H1 (cell line): Measurements from ENCODE around the gene TBC1D2. TPM values are rescaled to one million over a fixed set of nuclear protein-coding genes. Genes with fewer than 3 reads are reported as not detected.
A peak's percentile ranks its signal among the peaks of the same experiment; 100 is the strongest.

Experiments used
- CTCF ChIA-PET: fragments of 300-600 bp; sonication (Branson Sonifier 250); formaldehyde crosslinking; loops from one replicate; lab custom pipeline; 2021; ENCODE audit not compliant: partially characterized antibody; lab: Charles Lee
- POLR2A ChIA-PET: fragments of 300-600 bp; sonication (Branson Sonifier 250); formaldehyde crosslinking; loops from one replicate; lab custom pipeline; 2021; ENCODE audit warnings: inconsistent platforms; ENCODE audit not compliant: partially characterized antibody; lab: Charles Lee
- DNase-seq, 2 experiments: peaks; one replicate each; pipeline versions ENCODE4 v3.0.0 to v3.0.0-alpha.2; 2010 to 2022; ENCODE audit warnings: low spot score in 2 of 2, low read depth in 1 of 2, mixed read lengths in 1 of 2
- FAIRE-seq: peaks from 2 replicates; lab custom pipeline; 2011; peaks lifted over from hg19 to GRCh38; lab: Jason Lieb, UNC
- H2AFZ ChIP-seq: 2 replicates; pipeline ENCODE4 v1.8.1; 2012; ENCODE audit warnings: low read length, inconsistent platforms
- H2AK5ac ChIP-seq: 2 replicates; pipeline ENCODE4 v1.6.1; 2013; ENCODE audit warnings: low read depth, low read length
- H2BK120ac ChIP-seq: replicated peaks from 2 replicates; pipeline ENCODE3; 2013; ENCODE audit warnings: low read depth, low read length, inconsistent platforms
- H2BK12ac ChIP-seq: 2 replicates; pipeline ENCODE4 v1.6.1; 2013; ENCODE audit warnings: low read depth, low read length
- H2BK15ac ChIP-seq: 2 replicates; pipeline ENCODE4 v1.6.1; 2013; ENCODE audit warnings: low read length
- H2BK20ac ChIP-seq: 2 replicates; pipeline ENCODE4 v1.6.1; 2013; ENCODE audit warnings: low read length
- H2BK5ac ChIP-seq: 2 replicates; pipeline ENCODE4 v1.6.1; 2013; ENCODE audit warnings: low read depth, low read length
- H3K14ac ChIP-seq: 2 replicates; pipeline ENCODE4 v1.6.1; 2013; ENCODE audit warnings: inconsistent platforms; ENCODE audit not compliant: insufficient read length
- H3K18ac ChIP-seq: 2 replicates; pipeline ENCODE4 v1.6.1; 2013; ENCODE audit warnings: low read length; ENCODE audit errors: extremely low read depth
- H3K23ac ChIP-seq: 2 replicates; pipeline ENCODE4 v1.6.1; 2013; ENCODE audit warnings: inconsistent platforms; ENCODE audit not compliant: insufficient read length
- H3K23me2 ChIP-seq: 2 replicates; pipeline ENCODE4 v1.6.1; 2013; ENCODE audit warnings: low read depth, low read length
- H3K27ac ChIP-seq: 2 replicates; pipeline ENCODE4 v1.6.1; 2011; ENCODE audit warnings: low read depth, low read length, inconsistent platforms
- H3K27me3 ChIP-seq, 4 experiments: replicated peaks in 1 of 4; 1 replicate in 1 of 4; 2 replicates in 3 of 4; pipeline versions ENCODE4 v1.6.1 to v1.8.1; 2011 to 2013; ENCODE audit warnings: low read length in 3 of 4, mild to moderate bottlenecking in 3 of 4, inconsistent platforms in 2 of 4, mixed read lengths in 2 of 4, moderate library complexity in 1 of 4; ENCODE audit not compliant: control insufficient read depth in 3 of 4, insufficient read depth in 3 of 4; ENCODE audit errors: extremely low read depth in 1 of 4
- H3K36me3 ChIP-seq, 4 experiments: 2 replicates each; pipeline versions ENCODE4 v1.6.1 to v1.8.1; 2011 to 2013; ENCODE audit warnings: mild to moderate bottlenecking in 4 of 4, low read length in 3 of 4, moderate library complexity in 2 of 4, control low read depth in 1 of 4, inconsistent platforms in 1 of 4; ENCODE audit not compliant: insufficient read depth in 4 of 4, control insufficient read depth in 2 of 4
- H3K4ac ChIP-seq: replicated peaks from 2 replicates; pipeline ENCODE3; 2013; ENCODE audit warnings: low read length, low read depth, mixed read lengths, inconsistent platforms; ENCODE audit not compliant: insufficient read length
- H3K4me1 ChIP-seq, 4 experiments: replicated peaks in 1 of 4; 1 replicate in 1 of 4; 2 replicates in 3 of 4; pipeline versions ENCODE4 v1.6.1 to v1.8.1; 2011 to 2013; ENCODE audit warnings: low read length in 3 of 4, inconsistent platforms in 2 of 4, mixed read lengths in 1 of 4; ENCODE audit not compliant: insufficient read depth in 4 of 4, control insufficient read depth in 3 of 4
- H3K4me2 ChIP-seq, 2 experiments: 2 replicates each; pipeline versions ENCODE4 v1.6.1 to v1.8.1; 2011 to 2013; ENCODE audit warnings: low read depth in 2 of 2, low read length in 2 of 2, control low read depth in 1 of 2, inconsistent platforms in 1 of 2, mild to moderate bottlenecking in 1 of 2; ENCODE audit not compliant: insufficient read depth in 1 of 2
- H3K4me3 ChIP-seq, 4 experiments: fragments of 200-600, 300-600 bp in 1 of 4; sonication (generic), shearing (Covaris generic), sonication (Bioruptor Twin) in 1 of 4; 2 replicates each; pipeline versions ENCODE4 v1.5.1 to v1.8.1; 2011 to 2016; ENCODE audit warnings: low read length in 4 of 4, low read depth in 3 of 4, control low read depth in 2 of 4, inconsistent platforms in 2 of 4, mild to moderate bottlenecking in 2 of 4, mixed read lengths in 1 of 4, moderate library complexity in 1 of 4; ENCODE audit not compliant: insufficient read depth in 2 of 4; ENCODE audit errors: extremely low read depth in 1 of 4
- H3K56ac ChIP-seq: replicated peaks from 2 replicates; pipeline ENCODE3; 2013; ENCODE audit warnings: low read depth, mild to moderate bottlenecking, mixed read lengths, low read length, inconsistent platforms; ENCODE audit not compliant: insufficient read length
- H3K79me1 ChIP-seq: 2 replicates; pipeline ENCODE4 v1.6.1; 2013; ENCODE audit warnings: low read depth, low read length, control low read depth
- H3K79me2 ChIP-seq, 2 experiments: 2 replicates each; pipeline versions ENCODE4 v1.6.1 to v1.8.1; 2012 to 2013; ENCODE audit warnings: low read length in 2 of 2, mild to moderate bottlenecking in 2 of 2, inconsistent platforms in 1 of 2; ENCODE audit not compliant: insufficient read depth in 2 of 2, control insufficient read depth in 1 of 2
- H3K9ac ChIP-seq, 4 experiments: replicated peaks in 1 of 4; 1 replicate in 1 of 4; 2 replicates in 3 of 4; pipeline versions ENCODE4 v1.6.1 to v1.8.1; 2011 to 2013; ENCODE audit warnings: low read depth in 3 of 4, low read length in 3 of 4, control low read depth in 2 of 4, mild to moderate bottlenecking in 2 of 4, moderate library complexity in 2 of 4, inconsistent platforms in 1 of 4; ENCODE audit errors: extremely low read depth in 1 of 4
- H3K9me3 ChIP-seq, 2 experiments: 2 replicates each; pipeline versions ENCODE4 v1.6.1 to v1.8.1; 2012 to 2013; ENCODE audit warnings: mild to moderate bottlenecking in 2 of 2, moderate library complexity in 2 of 2, control low read depth in 1 of 2, inconsistent platforms in 1 of 2, low read depth in 1 of 2, low read length in 1 of 2, mixed read lengths in 1 of 2; ENCODE audit not compliant: insufficient read depth in 2 of 2
- H4K20me1 ChIP-seq, 2 experiments: replicated peaks in 1 of 2; 2 replicates each; pipeline versions ENCODE3 to v1.8.1; 2011 to 2013; ENCODE audit warnings: inconsistent platforms in 2 of 2, low read length in 2 of 2, mild to moderate bottlenecking in 1 of 2; ENCODE audit not compliant: insufficient read depth in 2 of 2, control insufficient read depth in 1 of 2
- H4K5ac ChIP-seq: 2 replicates; pipeline ENCODE4 v1.6.1; 2013; ENCODE audit warnings: low read length, low read depth, mixed read lengths, inconsistent platforms; ENCODE audit not compliant: insufficient read length
- H4K8ac ChIP-seq: 2 replicates; pipeline ENCODE4 v1.8.0; 2013; ENCODE audit warnings: mild to moderate bottlenecking, moderate library complexity, low read length, inconsistent platforms; ENCODE audit not compliant: insufficient read depth; ENCODE audit errors: extremely low read depth
- H4K91ac ChIP-seq: replicated peaks from 2 replicates; pipeline ENCODE3; 2013; ENCODE audit warnings: low read length, mixed read lengths, inconsistent platforms; ENCODE audit not compliant: insufficient read length
- BCL11A ChIP-seq, 2 experiments: IDR thresholded peaks; one replicate each; pipeline ENCODE4 v1.6.1; 2011; ENCODE audit warnings: low read depth in 2 of 2, low read length in 2 of 2, mild to moderate bottlenecking in 2 of 2
- GABPA ChIP-seq: IDR thresholded peaks from 2 replicates; pipeline ENCODE4 v1.6.1; 2011; ENCODE audit warnings: mild to moderate bottlenecking, low read length, moderate library complexity, borderline replicate concordance; ENCODE audit not compliant: insufficient read depth
- HDAC6 ChIP-seq: IDR thresholded peaks from one replicate; pipeline ENCODE4 v1.7.1; 2012; ENCODE audit warnings: low read depth, mild to moderate bottlenecking, inconsistent platforms, low read length, moderate library complexity
- NRF1 ChIP-seq: IDR thresholded peaks from 2 replicates; pipeline ENCODE4 v1.6.1; 2011; ENCODE audit warnings: mild to moderate bottlenecking, low read depth, low read length, improper control_type of control experiment
- SIN3A ChIP-seq, 2 experiments: IDR thresholded peaks in 1 of 2; conservative IDR thresholded peaks in 1 of 2; 2 replicates each; pipeline ENCODE4 v1.6.1; 2011 to 2012; ENCODE audit warnings: low read length in 2 of 2, improper control_type of control experiment in 1 of 2, low read depth in 1 of 2, mild to moderate bottlenecking in 1 of 2
- TCF12 ChIP-seq: IDR thresholded peaks from 2 replicates; pipeline ENCODE4 v1.6.1; 2011; ENCODE audit warnings: low read depth, mild to moderate bottlenecking, low read length
- YY1 ChIP-seq: IDR thresholded peaks from 2 replicates; pipeline ENCODE4 v1.6.1; 2011; ENCODE audit warnings: low read depth, mild to moderate bottlenecking, low read length
- WGBS, 2 experiments: shearing (Covaris generic) in 1 of 2; methylation state at CpG; one replicate each; pipeline versions ENCODE4 v1.1.6 to v1.1.7; 2013 to 2015; ENCODE audit warnings: low lambda C conversion rate in 2 of 2, mixed read lengths in 2 of 2, inconsistent platforms in 1 of 2, low coverage in 1 of 2, missing lambda C conversion rate in 1 of 2; ENCODE audit not compliant: insufficient replicate concordance in 2 of 2, insufficient coverage in 1 of 2, insufficient read length in 1 of 2; ENCODE audit errors: extremely low coverage in 1 of 2, missing lambda C conversion rate in 1 of 2; 5-methylcytosine and 5-hydroxymethylcytosine counted together
- long read RNA-seq, 2 experiments: library from RNA in 1 of 2; library from capped mRNA in 1 of 2; stranded (forward); transcript quantifications; one replicate each; pipeline ENCODE4 v2.0.0, GENCODE V29; 2021; ENCODE audit warnings: inconsistent platforms in 1 of 2
- polyA minus RNA-seq, 3 experiments: library from RNA; depleted of rRNA, polyadenylated mRNA; stranded (reverse); fragments of >200 nt; gene quantifications; 1 replicate in 2 of 3; 2 replicates in 1 of 3; pipeline ENCODE4 v1.2.3, GENCODE V29; 2011
- polyA plus RNA-seq, 7 experiments: library from polyadenylated mRNA; depleted of rRNA in 3 of 7; stranded (reverse) in 5 of 7; unstranded in 2 of 7; fragments of >200 nt in 5 of 7; fragments of 200-250 nt in 2 of 7; gene quantifications; 1 replicate in 5 of 7; 2 replicates in 1 of 7; 4 replicates in 1 of 7; pipeline versions ENCODE4 v1.2.1 to v1.2.3, GENCODE V29; 2011 to 2013; ENCODE audit warnings: missing spikeins in 2 of 7, mixed read lengths in 2 of 7
- total RNA-seq: library from RNA; stranded (reverse); fragmentation: NEBNext Ultra II Directional; extraction: Animal tissue kit (Norgen Biotek cat#: 25700); gene quantifications from 2 replicates; pipeline ENCODE4 v1.2.1, GENCODE V29; 2021
- TF ChIP-seq, protein P1 (sequence below): IDR thresholded peaks from 2 replicates; pipeline ENCODE4 v1.6.1; 2012; ENCODE audit warnings: inconsistent platforms

TBC1D2 gene
- total RNA-seq: 7.4 and 8.0 TPM in 2 replicates
- polyA plus RNA-seq (2011; rRNA removed): 7.4 and 10.9 TPM in 2 replicates
- 7.7 TPM for polyA plus RNA-seq (2011; cell fraction: cytosol; rRNA removed)
- polyA plus RNA-seq (2011; cell fraction: nucleus; rRNA removed): 15.0 TPM
- polyA plus RNA-seq (2012, experiment 1 of 2): 4.2 to 6.0 TPM (median 4.9 TPM) in 4 replicates
- 4.4 TPM for polyA plus RNA-seq (2012, experiment 2 of 2)
- 7.4 TPM for polyA plus RNA-seq (2013, experiment 1 of 2)
- 6.9 TPM for polyA plus RNA-seq (2013, experiment 2 of 2)
- polyA minus RNA-seq (2011; rRNA and poly(A)+ RNA removed): 7.0 and 7.4 TPM in 2 replicates
- 4.3 TPM for polyA minus RNA-seq (2011; cell fraction: cytosol; rRNA and poly(A)+ RNA removed)
- polyA minus RNA-seq (2011; cell fraction: nucleus; rRNA and poly(A)+ RNA removed): 8.0 TPM
- long read RNA-seq, experiment 1, partial matches to known transcripts: 2 of 5 reads
- long read RNA-seq, experiment 1, other reads (novel, unspliced or antisense): 2 of 5 reads
- long read RNA-seq, experiment 2: 0 reads

DNA sequence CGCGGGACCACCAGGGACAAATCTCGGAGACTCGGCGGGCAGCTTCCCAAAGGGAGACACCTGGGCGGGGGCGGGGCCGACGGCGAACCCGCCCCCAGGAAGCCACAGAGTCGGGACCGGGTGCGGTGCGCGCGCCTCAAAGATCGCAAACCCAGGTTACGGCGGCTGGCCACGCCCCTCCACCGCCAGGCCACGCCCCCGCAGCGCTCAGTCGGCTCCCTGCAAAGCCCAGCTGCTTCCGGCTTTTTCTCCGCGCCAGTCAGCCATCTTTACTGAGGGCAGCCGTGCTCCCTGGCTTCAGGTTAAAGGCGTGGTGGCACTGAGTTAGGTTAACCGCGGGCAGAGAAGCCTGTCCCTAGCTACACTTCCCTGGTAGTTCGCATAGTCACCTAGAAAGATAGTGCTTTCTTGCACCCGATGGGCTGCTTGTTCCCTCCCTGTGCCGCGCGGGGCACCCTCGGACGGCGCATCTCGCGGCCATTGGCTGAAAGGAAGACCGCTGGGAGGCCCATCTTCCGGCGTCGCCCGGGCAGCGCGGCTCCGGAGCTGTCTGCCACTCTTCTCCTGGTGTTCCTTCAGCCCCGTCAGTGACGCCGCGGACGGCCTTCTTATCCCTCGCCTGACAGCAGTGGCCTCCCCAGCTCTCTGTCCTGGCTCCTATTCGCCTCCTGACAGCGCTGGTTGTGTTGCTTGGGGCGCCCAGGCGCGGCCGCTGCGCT is at the start of gene TBC1D2:
Gene TBC1D2, minus strand, starts transcription at position 72 of the 719 bp plus-strand sequence. CDS start 108 bp downstream, outside the sequence.
- H2AK5ac ChIP-seq: no peak within 1 kb of the TSS
- peak within 1 kb of the TSS; percentile 88 for H2BK5ac ChIP-seq
- peak within 1 kb of the TSS; percentile 71 for H2BK120ac ChIP-seq
- H3K4me3 ChIP-seq: peak within 1 kb of the TSS; percentile 80 to 93 (median 88)
- CTCF ChIA-PET: interaction anchor here (0.7 to 4.0 kb wide), 17 partner anchors 8 to 451 kb away, joined by 3 to 27 read pairs (median 5); partner anchors contain the start of genes CORO2A and TRIM14
- POLR2A ChIA-PET: interaction anchor here (0.8 to 2.4 kb wide), 14 partner anchors 9 to 333 kb away, joined by 3 to 27 read pairs (median 4); partner anchors contain the start of gene TRMO
- peak within 1 kb of the TSS; percentile 94 for H3K27ac ChIP-seq
- peak within 1 kb of the TSS; percentile 100 for H4K5ac ChIP-seq
- peak within 1 kb of the TSS; percentile 53; the same call in 1 of the 2 replicates for H2BK15ac ChIP-seq
- H2BK20ac ChIP-seq: no peak within 1 kb of the TSS; the same call in 1 of the 2 replicates
- H4K91ac ChIP-seq: peak within 1 kb of the TSS; percentile 94
- peak within 1 kb of the TSS; percentile 100 for H3K14ac ChIP-seq
- H2BK12ac ChIP-seq: peak within 1 kb of the TSS; percentile 39; the same call in 1 of the 2 replicates
- no peaks in the 10 kb centered on the region for H3K27me3 ChIP-seq
- peaks cover 0 to 8% of the 10 kb centered on the region in 2 experiments; a peak in 2 of 4 replicates for H3K79me2 ChIP-seq
- peak within 1 kb of the TSS; percentile 94 for H3K18ac ChIP-seq
- H3K23ac ChIP-seq: no peak within 1 kb of the TSS
- peak within 1 kb of the TSS; percentile 57 to 90 (median 87) for H3K9ac ChIP-seq
- H3K4ac ChIP-seq: no peak within 1 kb of the TSS
- peak within 1 kb of the TSS; percentile 94 to 96 for H3K4me2 ChIP-seq
- FAIRE-seq: no peak
- H3K36me3 ChIP-seq: no peaks in the 10 kb centered on the region
- DNase-seq: peak; percentile 82 to 99
- no peaks in the 10 kb centered on the region for H3K9me3 ChIP-seq
- H3K23me2 ChIP-seq: peaks cover 17% of the 10 kb centered on the region; the same call in 1 of the 2 replicates
- H2AFZ ChIP-seq: peak within 1 kb of the TSS; percentile 98
- H3K79me1 ChIP-seq: peaks cover 3% of the 10 kb centered on the region; the same call in 1 of the 2 replicates
- 3% methylated on average over 55 of the region's 64 CpGs; no CpG with 5 or more reads in 1 of the 2 experiments for WGBS, 2 experiments
- peak within 1 kb of the TSS; percentile 81 for H3K56ac ChIP-seq
- H4K20me1 ChIP-seq: peaks cover 0 to 4% of the 10 kb centered on the region in 2 experiments
- peak within 1 kb of the TSS; percentile 91; the same call in 1 of the 2 replicates for H4K8ac ChIP-seq
- H3K4me1 ChIP-seq: peaks cover 0 to 4% (median 1%) of the 10 kb centered on the region in 4 experiments; a peak in 5 of 7 replicates
- TF ChIP-seq, protein P1, sequence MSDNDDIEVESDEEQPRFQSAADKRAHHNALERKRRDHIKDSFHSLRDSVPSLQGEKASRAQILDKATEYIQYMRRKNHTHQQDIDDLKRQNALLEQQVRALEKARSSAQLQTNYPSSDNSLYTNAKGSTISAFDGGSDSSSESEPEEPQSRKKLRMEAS: peak; percentile 74; the same call in 1 of the 2 replicates
- TF ChIP-seq BCL11A (IDR thresholded peaks at IDR 0.05; ENCODE audit: low read depth in 2 of 2, low read length in 2 of 2) (no peak), HDAC6 (no peak), NRF1 (no peak), TCF12 (no peak), GABPA (0 out of 2 replicates have a peak, but pooled peaks have one; percentile 21), SIN3A (conservative IDR thresholded peaks at IDR 0.05 in 1 of 2, IDR thresholded peaks at IDR 0.05 in 1 of 2; ENCODE audit: low read depth in 1 of 2, low read length in 2 of 2) (peak in 1 of 2 experiments; percentile 64; a peak in 3 of 4 replicates), YY1 (peak; percentile 99)
